ENCODE data around the gene LCE4A. TPM values are rescaled to one million over a fixed set of nuclear protein-coding genes. Genes with fewer than 3 reads are reported as not detected.
"Not testable (repeated sequence)": the region's sequence is repeated elsewhere in the genome, so short reads cannot be mapped to it uniquely, and the experiment has no call there.

Gene LCE4A
- total RNA-seq, 2 donors from 2014 or later: not detected

DNA sequence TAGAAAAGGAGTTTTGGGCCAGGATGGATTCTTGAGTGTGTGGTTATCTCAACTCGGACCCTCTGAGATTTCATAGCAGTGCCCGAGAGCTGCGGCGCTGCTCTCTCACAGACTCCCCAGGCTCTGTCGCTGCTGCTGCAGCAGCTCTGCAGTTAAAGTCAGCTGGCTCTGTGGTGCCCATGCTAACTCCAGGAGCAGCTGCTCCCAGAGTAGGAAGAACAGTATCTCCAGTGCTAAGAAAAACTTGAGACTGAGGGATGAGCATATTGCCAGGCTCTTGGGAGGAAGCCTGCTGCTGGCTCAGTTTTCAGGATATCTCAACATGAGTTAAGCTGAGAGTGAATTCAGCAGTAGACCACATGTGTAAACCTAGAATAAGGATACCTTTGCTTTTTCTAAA, 40.3 kb upstream of the LCE4A start:
- H3K27ac Mint-ChIP-seq: no peak overlapping the region
- peaks cover 93% of the 10 kb centered on the region for H3K9me3 Mint-ChIP-seq
- no peaks in the 10 kb centered on the region for H3K27me3 Mint-ChIP-seq (ENCODE audit: insufficient read depth)

GRCh38 chr1:152673016-152673415, 34.9 kb upstream of the LCE4A start:
- no peaks in the 10 kb centered on the region for H3K4me1 ChIP-seq (ENCODE audit: control insufficient read depth, insufficient read depth, low read length)
- WGBS, 2 experiments (ENCODE audit: insufficient coverage in 1 of 2, insufficient read length in 1 of 2): 19 to 25% methylated on average over 2 of the region's 2 CpGs
- Mint-ChIP-seq H3K36me3 (ENCODE audit: low read depth) (no peaks in the 10 kb centered on the region), H3K4me3 (no peak overlapping the region), H3K27ac (no peak overlapping the region), H3K4me1 (no peaks in the 10 kb centered on the region), H3K27me3 (ENCODE audit: insufficient read depth) (no peaks in the 10 kb centered on the region), H3K9me3 (peaks cover 96% of the 10 kb centered on the region)
- DNase-seq: no peak
- no peak for TF ChIP-seq CTCF (conservative IDR thresholded peaks at IDR 0.05)
- no peak overlapping the region for H3K4me3 ChIP-seq (ENCODE audit: low read length)
- peaks cover 78% of the 10 kb centered on the region for H3K9me3 ChIP-seq (ENCODE audit: control insufficient read depth, low read length)
- H3K9ac ChIP-seq (ENCODE audit: extremely low read depth, low read length, poor library complexity, severe bottlenecking): no peak overlapping the region
- H3K27me3 ChIP-seq (ENCODE audit: control insufficient read depth, insufficient read depth, low read length, poor library complexity, severe bottlenecking): no peaks in the 10 kb centered on the region
- no peak overlapping the region for H3K27ac ChIP-seq (ENCODE audit: low read depth, low read length)
- H3K36me3 ChIP-seq (ENCODE audit: control insufficient read depth, insufficient read depth, low read length): no peaks in the 10 kb centered on the region

More for the DNA sequence above, 40.3 kb upstream of the LCE4A start:
- no peaks in the 10 kb centered on the region for H3K27me3 ChIP-seq (ENCODE audit: control insufficient read depth, insufficient read depth, low read length, poor library complexity, severe bottlenecking)
- DNase-seq: no peak
- H3K36me3 ChIP-seq (ENCODE audit: control insufficient read depth, insufficient read depth, low read length): no peaks in the 10 kb centered on the region
- 88 to 100% methylated on average over 3 to 5 of the region's 5 CpGs for WGBS, 2 experiments (ENCODE audit: insufficient coverage in 1 of 2, insufficient read length in 1 of 2)
- no peak for TF ChIP-seq CTCF (conservative IDR thresholded peaks at IDR 0.05)
- H3K36me3 Mint-ChIP-seq (ENCODE audit: low read depth): no peaks in the 10 kb centered on the region
- H3K4me1 Mint-ChIP-seq: no peaks in the 10 kb centered on the region
- no peak overlapping the region for H3K4me3 ChIP-seq (ENCODE audit: low read length)
- no peaks in the 10 kb centered on the region for H3K4me1 ChIP-seq (ENCODE audit: control insufficient read depth, insufficient read depth, low read length)
- H3K9me3 ChIP-seq (ENCODE audit: control insufficient read depth, low read length): peaks cover 82% of the 10 kb centered on the region
- H3K4me3 Mint-ChIP-seq: no peak overlapping the region
- no peak overlapping the region for H3K27ac ChIP-seq (ENCODE audit: low read depth, low read length)
- no peak overlapping the region for H3K9ac ChIP-seq (ENCODE audit: extremely low read depth, low read length, poor library complexity, severe bottlenecking)

- not testable (repeated sequence) for H3K27ac Mint-ChIP-seq; H3K4me3 Mint-ChIP-seq; H3K27me3 ChIP-seq (ENCODE audit: control insufficient read depth, insufficient read depth, low read length, poor library complexity, severe bottlenecking); DNase-seq; H3K4me1 Mint-ChIP-seq; H3K9ac ChIP-seq (ENCODE audit: extremely low read depth, low read length, poor library complexity, severe bottlenecking); H3K4me1 ChIP-seq (ENCODE audit: control insufficient read depth, insufficient read depth, low read length); H3K4me3 ChIP-seq (ENCODE audit: low read length); H3K27me3 Mint-ChIP-seq (ENCODE audit: insufficient read depth); H3K36me3 ChIP-seq (ENCODE audit: control insufficient read depth, insufficient read depth, low read length); H3K27ac ChIP-seq (ENCODE audit: low read depth, low read length); H3K36me3 Mint-ChIP-seq (ENCODE audit: low read depth)
- 20% methylated on average over 1 of the region's 3 CpGs; no CpG with 5 or more reads in 1 of the 2 experiments for WGBS, 2 experiments (ENCODE audit: insufficient coverage in 1 of 2, insufficient read length in 1 of 2)
- H3K9me3 ChIP-seq (ENCODE audit: control insufficient read depth, low read length): peaks cover 82% of the 10 kb centered on the region
- H3K9me3 Mint-ChIP-seq: peaks cover 98% of the 10 kb centered on the region
These were observed 33.0 kb upstream of the LCE4A start, which contains the start of gene LCE2C for GRCh38 chr1:152674983-152675382. TSS of gene LCE2C (plus strand) at chr1:152675279. CDS start at chr1:152676016, 737 bp downstream.

GRCh38 chr1:152679459-152679858, 28.5 kb upstream of the LCE4A start:
- H3K36me3 ChIP-seq (ENCODE audit: control insufficient read depth, insufficient read depth, low read length): no peaks in the 10 kb centered on the region
- no peak overlapping the region for H3K9ac ChIP-seq (ENCODE audit: extremely low read depth, low read length, poor library complexity, severe bottlenecking)
- H3K4me1 Mint-ChIP-seq: no peaks in the 10 kb centered on the region
- no peak overlapping the region for H3K27ac ChIP-seq (ENCODE audit: low read depth, low read length)
- no peak overlapping the region for H3K4me3 ChIP-seq (ENCODE audit: low read length)
- H3K4me1 ChIP-seq (ENCODE audit: control insufficient read depth, insufficient read depth, low read length): no peaks in the 10 kb centered on the region
- no peak for TF ChIP-seq CTCF (conservative IDR thresholded peaks at IDR 0.05)
- H3K9me3 ChIP-seq (ENCODE audit: control insufficient read depth, low read length): peaks cover 89% of the 10 kb centered on the region
- no peaks in the 10 kb centered on the region for H3K27me3 Mint-ChIP-seq (ENCODE audit: insufficient read depth)
- no peaks in the 10 kb centered on the region for H3K27me3 ChIP-seq (ENCODE audit: control insufficient read depth, insufficient read depth, low read length, poor library complexity, severe bottlenecking)
- WGBS, 2 experiments (ENCODE audit: insufficient coverage in 1 of 2, insufficient read length in 1 of 2): 85% methylated on average over 6 of the region's 6 CpGs; no CpG with 5 or more reads in 1 of the 2 experiments
- no peak overlapping the region for H3K27ac Mint-ChIP-seq
- H3K4me3 Mint-ChIP-seq: no peak overlapping the region
- no peaks in the 10 kb centered on the region for H3K36me3 Mint-ChIP-seq (ENCODE audit: low read depth)
- DNase-seq: no peak
- peaks cover 95% of the 10 kb centered on the region for H3K9me3 Mint-ChIP-seq
